Measurements from ENCODE around the gene ZMIZ1. TPM values are rescaled to one million over a fixed set of nuclear protein-coding genes. Genes with fewer than 3 reads are reported as not detected.

ZMIZ1 gene
- total and polyA plus RNA-seq, 2 experiments from 2014 or later = 48.2 to 78.8 TPM

- TF ChIP-seq CTCF (IDR thresholded peaks at IDR 0.05; ENCODE audit: low read depth, low read length) = no peak
- H3K27ac ChIP-seq = peak overlapping the region; percentile 24
- H3K27me3 ChIP-seq = no peaks in the 10 kb centered on the region
- no peaks in the 10 kb centered on the region for H3K4me1 ChIP-seq (ENCODE audit: low read depth)
- H3K4me3 ChIP-seq = no peak overlapping the region
- no peaks in the 10 kb centered on the region for H3K9me3 ChIP-seq (ENCODE audit: low read depth)
- peaks cover 3% of the 10 kb centered on the region for H3K36me3 ChIP-seq
- no peak for DNase-seq (ENCODE audit: low read depth in 1 of 2, low spot score in 1 of 2)
These were observed 185.7 kb downstream of the ZMIZ1 start for GRCh38 chr10:79254333-79255006.

- H3K27ac ChIP-seq = peak overlapping the region; percentile 17
- H3K27me3 ChIP-seq = no peaks in the 10 kb centered on the region
- peaks cover 4% of the 10 kb centered on the region for H3K4me1 ChIP-seq (ENCODE audit: low read depth)
- no peak for DNase-seq (ENCODE audit: low read depth in 1 of 2, low spot score in 1 of 2)
- H3K4me3 ChIP-seq = no peak overlapping the region
- H3K36me3 ChIP-seq = peaks cover 3% of the 10 kb centered on the region
- no peak for TF ChIP-seq CTCF (IDR thresholded peaks at IDR 0.05; ENCODE audit: low read depth, low read length)
- H3K9me3 ChIP-seq (ENCODE audit: low read depth) = no peaks in the 10 kb centered on the region
These were observed 186.3 kb downstream of the ZMIZ1 start for GRCh38 chr10:79255007-79255507.

GRCh38 chr10:79256264-79256806 is 187.6 kb downstream of the ZMIZ1 start:
- no peaks in the 10 kb centered on the region for H3K27me3 ChIP-seq
- DNase-seq (ENCODE audit: low read depth in 1 of 2, low spot score in 1 of 2) = no peak
- H3K4me1 ChIP-seq (ENCODE audit: low read depth) = peaks cover 17% of the 10 kb centered on the region
- no peak for TF ChIP-seq CTCF (IDR thresholded peaks at IDR 0.05; ENCODE audit: low read depth, low read length)
- peaks cover 3% of the 10 kb centered on the region for H3K36me3 ChIP-seq
- no peak overlapping the region for H3K4me3 ChIP-seq
- no peaks in the 10 kb centered on the region for H3K9me3 ChIP-seq (ENCODE audit: low read depth)
- H3K27ac ChIP-seq = peak overlapping the region; percentile 26

GRCh38 chr10:79258894-79259293 is 190.1 kb downstream of the ZMIZ1 start:
- Histone ChIP-seq H3K36me3 (peaks cover 3% of the 10 kb centered on the region), H3K9me3 (ENCODE audit: low read depth) (no peaks in the 10 kb centered on the region), H3K27ac (peak overlapping the region; percentile 7), H3K27me3 (no peaks in the 10 kb centered on the region), H3K4me3 (no peak overlapping the region), H3K4me1 (ENCODE audit: low read depth) (peaks cover 31% of the 10 kb centered on the region)
- TF ChIP-seq CTCF (IDR thresholded peaks at IDR 0.05; ENCODE audit: low read depth, low read length) = no peak
- DNase-seq (ENCODE audit: low read depth in 1 of 2, low spot score in 1 of 2) = no peak

GRCh38 chr10:79259834-79260233 is 191.1 kb downstream of the ZMIZ1 start:
- no peak for DNase-seq (ENCODE audit: low read depth in 1 of 2, low spot score in 1 of 2)
- Histone ChIP-seq H3K4me3 (no peak overlapping the region), H3K4me1 (ENCODE audit: low read depth) (peaks cover 40% of the 10 kb centered on the region)

More at GRCh38 chr10:79259834-79260233, 191.1 kb downstream of the ZMIZ1 start:
- Histone ChIP-seq H3K9me3 (ENCODE audit: low read depth) (no peaks in the 10 kb centered on the region), H3K27me3 (no peaks in the 10 kb centered on the region), H3K27ac (peak overlapping the region; percentile 78), H3K36me3 (peaks cover 3% of the 10 kb centered on the region)
- no peak for TF ChIP-seq CTCF (IDR thresholded peaks at IDR 0.05; ENCODE audit: low read depth, low read length)

Data from cardiac muscle cell (in vitro differentiated cells and primary cell).